ENCODE data around the gene LPAR3. TPM values are rescaled to one million over a fixed set of nuclear protein-coding genes. Genes with fewer than 3 reads are reported as not detected.
"Not testable (repeated sequence)": the region's sequence is repeated elsewhere in the genome, so short reads cannot be mapped to it uniquely, and the experiment has no call there.

The LPAR3 gene, protein sequence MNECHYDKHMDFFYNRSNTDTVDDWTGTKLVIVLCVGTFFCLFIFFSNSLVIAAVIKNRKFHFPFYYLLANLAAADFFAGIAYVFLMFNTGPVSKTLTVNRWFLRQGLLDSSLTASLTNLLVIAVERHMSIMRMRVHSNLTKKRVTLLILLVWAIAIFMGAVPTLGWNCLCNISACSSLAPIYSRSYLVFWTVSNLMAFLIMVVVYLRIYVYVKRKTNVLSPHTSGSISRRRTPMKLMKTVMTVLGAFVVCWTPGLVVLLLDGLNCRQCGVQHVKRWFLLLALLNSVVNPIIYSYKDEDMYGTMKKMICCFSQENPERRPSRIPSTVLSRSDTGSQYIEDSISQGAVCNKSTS
- 0.72 and 1.3 TPM in 2 replicates for total RNA-seq (2014; rRNA removed; shearing (Covaris generic))

DNA sequence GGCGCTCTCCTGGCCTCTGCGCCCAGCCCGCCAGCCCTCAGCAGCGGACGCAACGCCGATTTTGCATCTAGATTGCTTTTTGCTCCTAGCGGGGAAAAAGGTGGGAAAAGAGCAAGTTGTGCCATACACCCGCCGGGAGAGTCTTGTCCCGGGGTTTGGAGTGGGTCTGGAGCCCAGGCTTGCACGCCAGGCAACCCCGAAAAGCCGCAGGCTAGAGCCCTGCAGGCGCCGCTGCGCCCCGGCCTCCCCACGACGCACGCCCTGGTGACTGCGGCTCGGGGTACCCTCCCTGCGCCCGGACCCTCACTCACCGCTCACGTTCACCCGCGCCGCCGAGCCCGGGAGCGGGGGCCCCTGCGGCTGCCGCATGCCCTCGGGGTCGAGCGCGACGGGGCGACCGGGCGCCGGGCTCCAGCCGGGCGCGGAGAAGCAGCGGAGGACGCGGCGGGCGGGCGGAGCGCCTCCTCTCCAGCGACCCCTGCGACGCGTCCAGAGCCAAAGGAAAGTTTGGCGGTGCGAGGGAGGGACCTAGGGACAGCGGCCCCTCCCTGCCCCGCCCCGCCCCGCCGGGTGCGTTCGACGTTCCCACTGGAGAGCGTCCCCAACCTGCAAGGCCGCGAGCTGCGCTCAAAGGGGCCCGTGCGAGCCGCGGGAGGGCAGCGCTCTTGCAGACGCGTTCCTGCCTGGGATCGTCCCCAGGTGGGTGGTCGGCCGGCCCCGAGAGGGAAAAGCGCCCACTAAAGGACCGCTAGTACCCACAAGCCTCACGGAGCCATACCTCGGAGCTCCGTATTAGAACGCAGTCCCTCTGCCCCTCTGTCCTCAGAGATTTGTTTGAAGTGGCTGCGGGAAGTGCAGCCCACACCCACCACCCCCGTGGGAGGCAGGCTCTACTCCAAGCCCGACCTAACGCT is at the start of gene LPAR3:
Gene LPAR3 (minus strand): TSS at position 502 of the 914 bp plus-strand sequence. CDS start 27,086 bp downstream, outside the sequence.
- peak; percentile 22 for DNase-seq (ENCODE audit: low read depth)

DNA sequence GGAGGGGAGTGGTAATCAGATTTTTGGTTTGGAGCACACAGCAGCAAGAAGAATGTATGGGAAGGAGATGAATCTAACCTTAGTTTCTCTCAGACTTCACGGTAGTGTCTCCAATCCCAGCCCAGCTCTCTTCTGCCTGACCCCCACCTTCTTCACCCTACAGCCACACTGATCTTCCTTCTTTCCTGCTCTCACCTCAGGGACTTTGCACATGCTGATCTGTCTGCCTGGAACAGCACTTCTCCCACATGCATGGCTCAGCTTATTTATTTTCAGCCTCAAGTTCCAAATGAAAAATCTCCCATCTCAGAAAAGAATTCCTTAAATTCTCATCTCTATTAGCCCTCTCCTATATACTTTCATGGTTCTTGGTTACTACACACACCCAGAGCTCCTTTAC is 48.8 kb upstream of the LPAR3 start:
- no peak for DNase-seq (ENCODE audit: low read depth)

DNA sequence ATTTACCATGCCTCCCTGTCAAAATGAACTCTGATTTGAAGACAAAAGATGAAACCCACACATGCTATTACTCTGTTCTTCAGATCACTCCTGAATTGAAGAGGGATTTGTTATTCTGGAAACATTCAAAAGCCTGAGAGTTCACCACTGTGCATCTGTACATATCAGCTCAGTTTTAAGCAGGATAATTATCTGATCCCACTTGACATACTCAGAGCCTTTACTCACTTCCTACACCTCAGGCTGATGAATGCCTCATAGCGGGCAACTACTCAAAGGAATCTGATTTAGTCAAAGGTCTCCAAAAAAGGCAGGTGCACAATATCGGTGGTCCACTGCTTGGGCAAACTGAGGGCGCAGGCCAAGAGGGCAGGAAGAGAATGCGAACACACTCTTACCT is 47.5 kb upstream of the LPAR3 start:
- peak; percentile 50 for DNase-seq (ENCODE audit: low read depth)

DNA sequence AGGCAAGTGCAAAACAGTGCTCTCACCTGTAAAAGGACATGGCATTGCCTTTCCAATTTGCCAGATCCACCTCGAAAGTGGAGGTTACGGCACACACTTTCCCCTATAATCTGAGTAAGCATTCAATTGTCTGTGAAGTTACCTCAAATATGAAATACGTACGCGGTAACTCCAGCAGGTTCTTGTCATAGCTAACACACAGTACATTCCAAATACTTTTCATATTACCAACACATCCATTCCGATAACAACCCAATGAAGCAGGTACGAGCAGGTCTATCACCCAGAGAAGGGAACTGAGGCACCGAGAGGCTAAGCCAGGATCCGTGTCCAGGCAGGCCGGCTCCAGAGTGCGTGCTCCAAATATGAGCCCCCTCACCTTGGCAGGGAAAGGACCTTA is 46.8 kb upstream of the LPAR3 start:
- no peak for DNase-seq (ENCODE audit: low read depth)

DNA sequence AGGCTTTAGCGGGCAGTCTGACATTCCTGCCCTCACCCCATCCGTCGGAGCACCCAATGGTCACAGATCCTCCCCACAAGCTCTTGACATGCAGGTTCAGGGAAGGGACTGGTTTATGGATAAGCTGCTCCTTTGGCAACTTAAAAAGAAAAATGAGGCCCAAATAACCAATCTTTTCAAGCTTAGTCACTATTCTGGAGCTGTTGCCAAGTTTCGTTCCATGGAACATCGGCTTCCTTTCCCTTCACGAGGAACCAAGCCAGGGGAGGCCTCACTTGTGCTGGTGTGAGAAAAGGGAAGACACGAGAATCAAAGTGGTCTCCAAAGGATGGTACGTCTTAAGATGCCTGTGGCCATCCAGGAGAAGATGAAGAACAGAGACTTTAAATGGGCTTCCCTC is 46.1 kb upstream of the LPAR3 start:
- peak; percentile 50 for DNase-seq (ENCODE audit: low read depth)

DNA sequence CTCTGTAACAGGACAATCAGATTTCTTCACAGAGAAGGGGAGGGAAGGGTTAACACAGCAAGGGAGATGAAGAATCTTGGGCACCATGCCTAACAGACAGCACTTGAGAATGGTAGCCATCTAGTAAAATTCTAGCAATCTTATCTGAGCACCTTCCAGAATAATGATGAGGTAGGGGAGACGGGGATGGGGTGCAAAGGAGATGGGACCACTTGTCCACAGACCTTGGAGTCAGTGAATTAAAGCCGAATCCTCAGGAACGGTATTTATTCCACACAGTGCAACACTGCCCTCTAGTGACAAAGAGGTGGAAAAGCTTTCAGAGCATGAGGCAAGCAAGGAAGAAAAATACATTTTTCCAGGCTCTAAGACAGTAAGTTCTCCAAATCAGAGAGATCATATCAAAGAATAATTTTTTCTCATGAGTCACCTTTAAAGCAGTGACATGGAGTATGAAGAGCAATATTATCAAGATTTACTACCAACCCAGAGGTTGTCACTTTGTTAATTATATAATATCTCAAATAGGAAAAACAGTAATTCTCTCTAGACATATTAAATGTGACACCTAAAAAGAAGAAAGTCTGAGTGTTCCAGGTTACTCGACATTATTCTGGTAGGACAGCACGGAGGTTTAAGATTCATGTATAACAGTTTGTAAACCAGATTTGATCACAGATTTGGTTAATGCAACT is 43.3 kb upstream of the LPAR3 start:
- DNase-seq (ENCODE audit: low read depth) = peak; percentile 67

DNA sequence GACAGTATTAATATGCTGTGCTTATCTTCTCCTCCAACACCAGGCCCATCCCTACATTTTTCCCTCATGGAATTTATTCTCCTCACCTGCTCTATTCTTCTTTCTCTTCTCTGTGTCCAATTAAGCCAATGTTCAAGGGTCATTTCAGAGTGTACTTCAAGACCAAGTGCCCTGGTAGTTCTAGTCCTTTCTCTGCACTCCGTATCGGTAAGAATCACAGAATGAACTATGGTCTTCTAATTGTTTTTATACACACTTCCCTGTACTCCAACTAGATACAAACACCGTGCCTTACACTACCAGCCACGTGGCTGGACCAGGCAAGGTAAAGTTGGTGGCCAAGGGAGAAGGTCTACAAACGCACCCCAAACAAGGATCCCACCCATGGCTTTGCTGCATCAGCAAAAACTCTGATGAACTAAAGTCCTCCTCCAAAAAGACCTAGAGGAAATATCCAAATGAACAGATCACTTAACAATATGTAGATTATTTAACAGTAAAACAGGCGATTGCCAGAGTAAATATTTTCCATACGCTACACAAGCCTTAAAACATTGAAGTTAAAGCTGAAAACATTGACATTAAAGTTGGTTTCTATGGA is 40.1 kb upstream of the LPAR3 start:
- no peak for DNase-seq (ENCODE audit: low read depth)

DNA sequence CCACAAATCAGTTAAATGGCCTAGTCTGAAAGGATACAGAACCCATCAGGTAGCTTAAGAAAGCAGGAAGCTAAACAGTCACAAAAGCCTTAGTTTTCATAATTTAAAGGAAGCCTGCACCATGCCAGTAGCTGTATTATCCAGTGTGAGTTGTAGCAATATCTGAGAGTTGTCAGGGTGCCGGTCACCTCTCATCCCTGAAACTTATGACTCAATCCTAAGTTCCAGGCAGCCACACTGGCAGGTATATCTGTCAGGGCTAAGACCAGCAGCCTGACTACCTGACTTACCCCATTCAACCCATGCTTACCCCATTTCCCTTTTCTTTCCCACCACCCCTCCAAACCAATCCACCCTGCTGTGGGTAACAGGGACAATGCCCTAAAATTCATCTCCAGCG is 37.8 kb upstream of the LPAR3 start:
- no peak for DNase-seq (ENCODE audit: low read depth)

DNA sequence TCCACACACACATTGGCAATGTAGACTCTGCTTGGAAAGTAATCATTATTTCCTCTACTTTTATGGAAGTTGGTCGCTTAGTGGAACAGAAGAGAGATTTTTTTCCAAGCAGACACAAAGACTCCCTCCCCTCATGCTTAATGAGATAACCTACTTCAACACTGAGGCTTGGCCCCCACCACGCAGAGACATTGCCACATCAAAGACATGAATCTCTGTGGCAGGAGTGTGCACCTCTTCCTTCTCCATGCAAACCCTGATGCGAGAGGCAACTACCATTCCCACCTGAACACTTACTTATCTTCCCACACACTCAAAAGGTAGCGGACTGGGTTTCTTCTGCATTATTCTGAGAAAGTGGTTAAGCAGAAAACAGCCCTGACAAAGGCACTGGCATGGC is 37.3 kb upstream of the LPAR3 start:
- no peak for DNase-seq (ENCODE audit: low read depth)

DNA sequence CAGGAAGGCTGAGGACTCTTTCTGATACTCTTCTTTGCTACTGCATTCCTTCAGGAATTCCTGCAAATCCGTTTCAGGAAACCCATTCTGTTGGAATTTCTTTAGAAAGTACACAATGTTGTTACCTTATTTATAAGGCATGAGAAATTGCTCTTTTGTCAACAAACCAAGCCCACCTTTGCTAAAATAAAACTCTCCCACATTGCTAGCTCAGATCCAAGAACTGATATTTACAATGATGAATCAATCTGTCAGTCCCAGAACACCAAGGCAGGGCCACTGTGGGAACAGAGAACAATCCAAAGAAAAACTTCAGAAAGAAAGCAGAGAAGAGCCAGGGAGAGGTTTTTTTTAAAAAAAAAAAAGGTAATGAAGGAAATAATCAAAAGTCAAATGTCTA is 36.6 kb upstream of the LPAR3 start:
- no peak for DNase-seq (ENCODE audit: low read depth)

DNA sequence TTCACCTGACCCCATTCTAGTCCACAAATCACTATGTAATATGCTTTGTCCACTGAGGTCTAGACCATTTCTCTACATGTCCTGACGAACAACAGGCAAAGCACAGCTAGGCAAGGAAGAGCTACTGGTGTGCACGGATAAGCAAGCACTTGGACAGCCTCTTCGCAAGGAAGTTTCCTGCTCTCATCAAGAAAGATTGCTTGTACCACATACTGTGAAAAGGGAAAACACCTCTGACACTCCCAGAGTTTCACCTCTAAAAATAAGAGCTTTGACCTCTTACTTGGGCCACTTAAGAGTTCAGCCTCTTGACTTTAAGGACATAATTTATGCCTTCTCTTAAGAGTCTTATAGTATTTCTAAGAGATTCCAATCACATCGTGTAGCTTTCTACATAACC is 36.0 kb upstream of the LPAR3 start:
- DNase-seq (ENCODE audit: low read depth) = no peak

DNA sequence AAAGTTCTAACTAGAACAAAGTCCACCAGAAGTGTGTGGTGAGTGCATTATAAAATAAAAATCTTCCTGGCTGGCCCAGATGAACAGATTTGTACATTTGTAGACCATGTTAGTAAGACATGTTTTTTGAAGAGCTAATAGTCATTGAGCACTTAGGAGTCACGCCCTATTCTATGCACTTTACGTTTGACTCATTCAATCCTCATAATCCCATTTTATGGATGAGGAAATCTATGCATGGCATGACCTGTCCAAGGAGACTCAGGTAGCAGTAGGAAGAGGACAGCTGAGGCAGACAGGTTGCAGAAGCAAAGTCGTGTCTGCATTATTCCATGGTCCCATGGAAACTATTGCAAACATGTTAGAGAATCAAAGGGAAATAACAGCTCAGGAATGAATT is 30.3 kb upstream of the LPAR3 start:
- DNase-seq (ENCODE audit: low read depth) = no peak

DNA sequence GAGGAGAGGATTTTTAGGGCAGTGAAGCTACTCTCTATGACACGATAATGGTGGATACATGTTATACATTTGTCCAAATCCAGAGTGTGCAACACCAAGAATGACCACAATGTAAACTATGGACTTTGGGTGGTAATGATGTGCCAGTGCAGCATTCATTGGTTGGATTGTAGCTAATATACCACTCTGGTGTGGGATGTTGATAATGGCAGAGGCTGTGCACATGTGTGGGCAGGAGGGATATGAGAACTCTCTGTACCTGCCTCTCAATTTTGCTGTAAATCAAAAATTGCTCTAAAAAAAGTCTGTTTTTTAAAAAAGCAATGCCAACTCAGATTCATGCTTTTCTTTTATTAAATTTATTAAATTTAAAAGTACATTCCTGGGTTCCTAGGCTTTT is 27.2 kb upstream of the LPAR3 start:
- DNase-seq (ENCODE audit: low read depth) = no peak

DNA sequence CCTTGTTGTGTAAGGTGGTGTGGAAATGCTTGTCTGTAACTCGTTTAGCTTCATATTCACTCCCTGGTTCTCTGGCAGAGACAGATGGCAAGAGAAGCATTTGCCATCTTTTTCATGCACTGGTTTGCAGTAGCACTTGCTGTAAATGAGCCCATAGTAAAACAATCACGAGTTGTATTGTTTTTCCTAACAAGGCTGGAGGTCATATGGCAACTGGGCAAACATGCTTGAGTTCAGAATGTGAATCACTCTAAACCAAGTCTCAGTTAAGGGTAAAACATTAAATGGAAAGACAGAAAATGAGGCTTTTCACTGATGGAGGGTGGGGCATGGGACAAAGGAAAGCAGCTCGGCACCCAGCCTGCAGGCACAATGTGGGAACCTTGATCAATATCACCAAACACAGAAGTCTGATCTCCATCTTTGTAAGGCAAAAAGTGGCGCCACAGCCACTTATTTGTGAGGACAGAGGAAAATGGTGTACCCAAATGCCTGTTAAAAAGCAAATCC is 26.5 kb upstream of the LPAR3 start:
- DNase-seq (ENCODE audit: low read depth) = no peak

DNA sequence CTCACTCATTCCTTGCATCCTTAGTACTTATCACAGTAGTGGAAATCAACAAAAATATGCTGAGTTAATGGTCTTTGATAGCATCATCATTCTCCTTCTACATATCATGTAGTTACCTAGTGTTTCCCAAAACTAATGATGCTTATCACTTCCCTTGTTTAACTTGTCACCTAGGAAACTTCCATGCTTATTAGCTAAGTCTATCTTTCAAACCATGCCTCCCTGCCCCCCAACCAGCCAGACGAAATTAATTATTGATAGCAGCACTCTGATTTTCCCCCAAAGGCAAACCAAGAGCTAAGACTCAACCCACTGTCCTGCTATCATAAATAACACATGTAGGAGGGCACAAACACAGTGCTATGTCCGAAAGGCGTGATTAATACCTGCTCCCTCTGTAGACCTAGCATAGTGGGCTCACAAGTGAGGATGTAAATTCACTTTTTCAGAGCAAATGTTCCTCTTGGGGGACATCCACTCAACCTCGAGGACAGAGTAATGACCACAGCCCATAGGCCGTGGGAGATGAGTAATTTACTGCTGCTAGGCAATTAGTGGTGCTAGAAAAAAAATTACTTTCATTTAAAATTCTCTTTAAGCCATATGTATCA is 25.8 kb upstream of the LPAR3 start:
- DNase-seq (ENCODE audit: low read depth) = no peak

DNA sequence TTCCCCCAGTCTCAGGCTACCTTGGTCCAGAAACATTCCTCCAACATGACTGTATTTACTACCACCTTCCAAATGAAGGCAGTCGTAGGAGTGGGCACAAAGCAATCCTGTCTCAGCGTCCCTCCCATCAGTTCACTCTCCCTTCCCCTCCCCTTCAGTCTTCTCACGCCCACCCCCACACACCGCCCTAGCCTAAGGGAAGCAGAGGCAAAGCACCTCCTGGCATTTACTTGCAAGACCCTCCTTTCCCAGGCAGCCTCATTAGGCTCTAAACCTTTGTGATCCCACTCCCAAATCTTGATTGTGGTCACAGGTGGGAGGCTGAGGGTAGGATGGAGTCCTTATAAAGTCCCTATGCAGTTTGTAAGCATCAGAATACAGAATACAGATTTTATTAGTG is 23.9 kb upstream of the LPAR3 start:
- DNase-seq (ENCODE audit: low read depth) = no peak

DNA sequence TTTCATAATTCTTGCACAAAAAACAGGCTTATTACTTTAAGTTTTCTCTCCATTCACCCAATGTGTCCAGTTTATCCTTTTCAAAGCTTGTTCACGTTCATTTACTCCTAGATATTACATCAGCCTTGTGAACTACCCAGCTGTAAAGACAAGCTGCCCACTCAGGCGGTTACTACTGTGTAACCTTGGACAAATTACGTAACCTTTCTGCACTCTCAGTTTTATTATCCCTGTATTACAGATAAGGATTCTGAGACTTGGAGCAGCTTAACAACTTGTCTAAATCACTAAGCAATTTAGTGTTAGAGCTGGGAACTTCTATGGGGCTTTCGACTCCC is 20.5 kb upstream of the LPAR3 start:
- no peak for DNase-seq (ENCODE audit: low read depth)

DNA sequence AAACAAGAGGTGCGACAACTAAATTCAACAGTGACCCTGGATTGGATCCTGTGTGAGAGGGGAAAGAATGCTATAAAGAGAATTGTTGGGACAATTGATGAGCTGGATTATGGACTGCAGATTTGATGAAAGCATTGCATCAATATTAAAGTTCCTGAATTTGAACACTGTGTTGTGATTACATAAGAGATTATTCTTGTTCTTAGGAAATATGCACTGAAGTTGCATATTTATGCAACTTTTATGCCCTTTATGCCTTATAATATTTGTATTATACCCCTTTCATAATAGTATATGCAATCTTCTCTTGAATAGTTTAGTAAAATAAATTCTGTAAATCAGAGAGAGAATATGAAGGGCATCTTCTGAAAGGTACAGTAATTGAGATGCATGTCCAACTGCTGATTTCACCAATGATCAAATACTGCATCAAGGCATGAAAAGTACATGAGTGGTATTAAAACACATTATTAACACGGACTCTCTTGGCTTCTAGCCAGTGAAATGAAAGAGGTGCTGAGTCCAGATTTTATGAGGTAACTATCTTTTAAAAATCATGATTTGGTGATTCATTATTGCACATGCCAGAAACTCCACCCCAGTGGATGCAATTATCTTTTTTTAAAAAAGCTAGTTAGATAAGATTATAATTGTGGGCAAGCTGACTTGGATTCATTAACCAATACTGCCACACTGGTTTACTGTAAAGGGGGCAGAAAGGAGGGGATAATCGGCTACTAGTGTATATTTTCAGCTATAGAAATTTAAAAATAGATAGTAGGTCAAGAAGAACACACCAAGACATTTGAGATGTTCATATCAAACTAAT is 19.9 kb upstream of the LPAR3 start:
- DNase-seq (ENCODE audit: low read depth) = no peak

DNA sequence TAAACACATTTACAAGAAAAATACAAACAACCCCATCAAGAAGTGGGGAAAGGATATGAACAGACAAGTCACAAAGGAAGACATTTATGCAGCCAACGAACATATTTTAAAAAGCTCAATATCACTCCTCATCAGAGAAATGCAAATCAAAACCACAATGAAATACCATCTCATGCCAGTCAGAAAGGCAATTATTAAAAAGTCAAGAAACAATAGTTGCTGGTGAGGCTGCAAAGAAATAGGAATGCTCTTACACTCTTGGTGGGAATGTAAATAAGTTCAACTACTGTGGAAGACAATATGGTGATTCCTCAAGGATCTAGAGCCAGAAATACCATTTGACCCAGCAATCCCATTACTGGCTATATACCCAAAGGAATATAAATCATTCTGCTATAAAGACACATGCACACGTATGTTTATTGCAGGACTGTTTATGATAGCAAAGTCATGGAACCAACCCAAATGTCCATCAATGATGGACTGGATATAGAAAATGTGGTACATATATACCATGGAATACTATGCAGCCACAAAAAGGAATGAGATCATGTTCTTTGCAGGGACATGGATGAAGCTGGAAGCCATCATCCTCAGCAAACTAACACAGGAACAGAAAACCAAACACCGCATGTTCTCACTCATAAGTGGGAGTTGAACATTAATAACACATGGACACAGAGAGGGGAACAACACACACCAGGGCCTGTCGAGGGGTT is 15.9 kb upstream of the LPAR3 start:
- not testable (repeated sequence) for DNase-seq (ENCODE audit: low read depth)

Measured in RPMI7951 (cell line).